Gastrocnemius medialis (tissue), 4 donors: ENCODE results near the gene SLC18A3.

Source experiments
- CTCF ChIP-seq, 5 experiments: fragments of 450-650 bp in 3 of 5; fragments of 200-600 bp in 2 of 5; sonication (generic) in 2 of 5; IDR thresholded peaks in 4 of 5; conservative IDR thresholded peaks in 1 of 5; 1 replicate in 4 of 5; 2 replicates in 1 of 5; pipeline ENCODE4 v1.5.1; 2016 to 2019; ENCODE audit warnings: antibody characterized with exemption in 5 of 5, mild to moderate bottlenecking in 3 of 5, moderate library complexity in 3 of 5
- POLR2A ChIP-seq, 2 donors: fragments of 450-650 bp; IDR thresholded peaks; one replicate each; pipeline ENCODE4 v1.6.1; 2017; ENCODE audit warnings: antibody characterized with exemption in 2 of 2, mild to moderate bottlenecking in 2 of 2, moderate library complexity in 2 of 2

GRCh38 chr10:49594594-49594993 is 15.5 kb upstream of the SLC18A3 start:
- peak in 4 of 5 experiments; percentile 10 to 68 (median 49) for TF ChIP-seq CTCF (IDR thresholded peaks at IDR 0.05 in 4 of 5, conservative IDR thresholded peaks at IDR 0.05 in 1 of 5)
- no peak for TF ChIP-seq POLR2A (IDR thresholded peaks at IDR 0.05)
